ENCODE results near the gene NTF4. TPM values are rescaled to one million over a fixed set of nuclear protein-coding genes. Genes with fewer than 3 reads are reported as not detected.
"Not testable (repeated sequence)": the region's sequence is repeated elsewhere in the genome, so short reads cannot be mapped to it uniquely, and the experiment has no call there.

Gene NTF4
- polyA plus RNA-seq, 4 donors: 0.34 TPM; not detected in 3

DNA sequence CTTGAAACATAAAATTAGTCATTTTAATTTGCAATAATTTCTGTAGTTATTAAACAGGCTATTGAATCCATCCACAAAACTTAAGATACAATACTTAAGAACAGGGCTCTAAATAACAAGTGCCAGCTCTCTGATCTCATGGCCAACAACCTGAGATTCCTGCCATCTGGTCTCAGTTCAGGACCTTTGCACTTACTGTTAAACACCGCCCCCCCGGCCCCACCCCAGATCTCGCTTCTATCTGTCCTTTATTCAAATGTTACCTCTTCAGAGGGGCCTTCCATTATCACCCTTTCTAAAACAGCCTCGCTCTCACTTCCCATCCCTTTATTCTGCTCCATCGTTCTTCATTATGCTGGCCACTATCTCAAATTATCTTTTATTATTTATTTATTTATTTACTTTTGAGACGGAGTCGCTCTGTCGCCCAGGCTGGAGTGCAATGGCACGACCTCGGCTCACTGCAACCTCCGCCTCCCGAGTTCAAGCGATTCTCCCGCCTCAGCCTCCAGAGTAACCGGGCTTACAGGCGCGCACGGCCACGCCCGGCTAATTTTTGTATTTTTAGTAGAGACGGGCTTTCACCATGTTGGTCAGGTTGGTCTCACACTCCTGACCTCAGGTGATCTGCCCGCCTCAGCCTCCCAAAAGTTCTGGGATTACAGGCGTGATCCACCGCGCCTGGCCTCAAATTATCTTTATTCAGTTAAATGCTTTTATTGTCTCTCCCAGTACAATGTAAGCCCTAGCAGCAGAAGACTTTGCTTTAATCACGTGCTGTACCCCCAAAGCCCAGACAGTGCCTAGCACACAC, 19.8 kb upstream of the NTF4 start:
- Histone ChIP-seq H3K27ac (ENCODE audit: low read depth in 1 of 3, low read length in 2 of 3) (peak overlapping the region; percentile 67 to 88 (median 73)), H3K27me3 (ENCODE audit: control insufficient read depth in 3 of 3, insufficient read depth in 3 of 3, low read length in 3 of 3) (peaks cover 0 to 5% (median 0%) of the 10 kb centered on the region in 3 donors), H3K36me3 (ENCODE audit: control insufficient read depth in 3 of 3, insufficient read depth in 2 of 3, low read depth in 1 of 3, low read length in 3 of 3) (peaks cover 0 to 22% (median 2%) of the 10 kb centered on the region in 3 donors), H3K4me1 (ENCODE audit: control insufficient read depth in 3 of 3, insufficient read depth in 2 of 3, low read depth in 1 of 3, low read length in 2 of 3) (peaks cover 0 to 11% (median 0%) of the 10 kb centered on the region in 3 donors), H3K9me3 (ENCODE audit: control insufficient read depth in 2 of 2, insufficient read depth in 1 of 2, low read depth in 1 of 2, low read length in 1 of 2) (no peaks in the 10 kb centered on the region), H3K4me3 (ENCODE audit: low read depth in 1 of 3, low read length in 3 of 3) (peak overlapping the region in 2 of 3 donors; percentile 70 to 82)
- FAIRE-seq (no peak), DNase-seq (peak in 1 of 2 donors; percentile 70)
- WGBS, 3 donors: 17 to 53% (median 33%) methylated on average over 26 of the region's 26 CpGs

DNA sequence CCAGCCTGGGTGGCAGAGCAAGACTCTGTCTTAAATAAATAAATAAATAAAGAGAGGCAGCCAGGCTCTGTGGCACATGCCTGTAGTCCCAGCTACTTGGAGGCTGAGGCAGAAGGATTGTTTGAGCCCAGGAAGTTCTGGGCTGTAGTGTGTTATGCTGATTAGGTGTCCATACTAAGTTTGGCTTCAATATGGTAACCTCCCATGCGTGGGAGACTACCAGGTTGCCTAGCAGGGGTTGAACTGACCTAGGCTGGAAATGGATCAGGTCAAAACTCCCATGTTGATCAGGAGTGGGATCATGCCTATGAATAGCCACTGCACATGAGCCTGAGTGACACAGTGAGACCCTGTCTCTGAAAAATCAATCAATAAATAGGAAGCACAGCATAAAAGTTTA, 16.7 kb upstream of the NTF4 start:
- WGBS, 3 donors: 80 to 100% (median 94%) methylated on average over 1 of the region's 1 CpG
- no peaks in the 10 kb centered on the region for H3K9me3 ChIP-seq (ENCODE audit: control insufficient read depth in 2 of 2, insufficient read depth in 1 of 2, low read depth in 1 of 2, low read length in 1 of 2)
- H3K36me3 ChIP-seq (ENCODE audit: control insufficient read depth in 3 of 3, insufficient read depth in 2 of 3, low read depth in 1 of 3, low read length in 3 of 3): peaks cover 0 to 1% (median 0%) of the 10 kb centered on the region in 3 donors
- peaks cover 0 to 5% (median 0%) of the 10 kb centered on the region in 3 donors for H3K27me3 ChIP-seq (ENCODE audit: control insufficient read depth in 3 of 3, insufficient read depth in 3 of 3, low read length in 3 of 3)
- no peak for DNase-seq
- H3K4me1 ChIP-seq (ENCODE audit: control insufficient read depth in 3 of 3, insufficient read depth in 2 of 3, low read depth in 1 of 3, low read length in 2 of 3): peaks cover 0 to under 1% (median 0%) of the 10 kb centered on the region in 3 donors
- no peak overlapping the region for H3K4me3 ChIP-seq (ENCODE audit: low read depth in 1 of 3, low read length in 3 of 3)
- no peak overlapping the region for H3K27ac ChIP-seq (ENCODE audit: low read depth in 1 of 3, low read length in 2 of 3)
- FAIRE-seq: no peak

DNA sequence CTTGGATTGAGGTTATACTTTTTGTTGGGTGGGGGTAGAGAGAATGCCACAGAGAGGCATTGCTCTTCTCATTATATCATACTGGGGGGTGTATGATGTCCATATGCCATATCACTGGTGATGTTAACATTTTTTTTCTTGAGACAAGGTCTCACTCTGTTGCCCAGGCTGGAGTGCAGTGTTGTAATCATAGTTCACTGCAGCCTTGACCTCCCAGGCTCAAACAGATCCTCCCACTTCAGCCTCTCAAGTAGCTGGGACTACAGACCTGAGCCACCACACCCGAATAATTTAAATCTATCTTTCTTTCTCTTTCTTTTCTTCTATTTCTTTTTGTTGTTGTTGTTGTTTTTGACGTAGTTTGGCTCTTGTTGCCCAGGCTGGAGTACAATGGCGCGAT, 15.8 kb upstream of the NTF4 start:
- Histone ChIP-seq H3K27ac (ENCODE audit: low read depth in 1 of 3, low read length in 2 of 3) (no peak overlapping the region), H3K9me3 (ENCODE audit: control insufficient read depth in 2 of 2, insufficient read depth in 1 of 2, low read depth in 1 of 2, low read length in 1 of 2) (no peaks in the 10 kb centered on the region), H3K4me3 (ENCODE audit: low read depth in 1 of 3, low read length in 3 of 3) (no peak overlapping the region), H3K27me3 (ENCODE audit: control insufficient read depth in 3 of 3, insufficient read depth in 3 of 3, low read length in 3 of 3) (peaks cover 0 to 5% (median 0%) of the 10 kb centered on the region in 3 donors), H3K4me1 (ENCODE audit: control insufficient read depth in 3 of 3, insufficient read depth in 2 of 3, low read depth in 1 of 3, low read length in 2 of 3) (no peaks in the 10 kb centered on the region), H3K36me3 (ENCODE audit: control insufficient read depth in 3 of 3, insufficient read depth in 2 of 3, low read depth in 1 of 3, low read length in 3 of 3) (no peaks in the 10 kb centered on the region)
- 78 to 92% (median 88%) methylated on average over 4 of the region's 4 CpGs for WGBS, 3 donors
- FAIRE-seq: no peak
- no peak for DNase-seq

DNA sequence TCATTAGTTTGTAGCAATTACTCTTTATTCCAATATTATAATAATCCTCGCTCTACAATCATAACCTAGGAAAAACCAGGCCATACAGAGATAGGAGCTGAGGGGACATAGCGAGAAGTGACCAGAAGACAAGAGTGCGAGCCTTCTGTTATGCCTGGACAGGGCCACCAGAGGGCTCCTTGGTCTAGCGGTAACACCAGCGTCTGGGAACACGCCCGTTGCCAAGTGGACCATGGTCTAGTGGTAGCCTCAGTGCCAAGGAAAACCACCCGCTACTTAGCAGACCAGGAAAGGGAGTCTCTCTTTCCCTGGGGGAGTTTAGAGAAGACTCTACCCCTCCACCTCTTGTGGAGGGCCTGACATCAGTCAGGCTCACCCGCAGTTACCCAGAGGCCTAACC, 10.3 kb upstream of the NTF4 start:
- not testable (repeated sequence) for H3K9me3 ChIP-seq (ENCODE audit: control insufficient read depth in 2 of 2, insufficient read depth in 1 of 2, low read depth in 1 of 2, low read length in 1 of 2); H3K4me1 ChIP-seq (ENCODE audit: control insufficient read depth in 3 of 3, insufficient read depth in 2 of 3, low read depth in 1 of 3, low read length in 2 of 3)

DNA sequence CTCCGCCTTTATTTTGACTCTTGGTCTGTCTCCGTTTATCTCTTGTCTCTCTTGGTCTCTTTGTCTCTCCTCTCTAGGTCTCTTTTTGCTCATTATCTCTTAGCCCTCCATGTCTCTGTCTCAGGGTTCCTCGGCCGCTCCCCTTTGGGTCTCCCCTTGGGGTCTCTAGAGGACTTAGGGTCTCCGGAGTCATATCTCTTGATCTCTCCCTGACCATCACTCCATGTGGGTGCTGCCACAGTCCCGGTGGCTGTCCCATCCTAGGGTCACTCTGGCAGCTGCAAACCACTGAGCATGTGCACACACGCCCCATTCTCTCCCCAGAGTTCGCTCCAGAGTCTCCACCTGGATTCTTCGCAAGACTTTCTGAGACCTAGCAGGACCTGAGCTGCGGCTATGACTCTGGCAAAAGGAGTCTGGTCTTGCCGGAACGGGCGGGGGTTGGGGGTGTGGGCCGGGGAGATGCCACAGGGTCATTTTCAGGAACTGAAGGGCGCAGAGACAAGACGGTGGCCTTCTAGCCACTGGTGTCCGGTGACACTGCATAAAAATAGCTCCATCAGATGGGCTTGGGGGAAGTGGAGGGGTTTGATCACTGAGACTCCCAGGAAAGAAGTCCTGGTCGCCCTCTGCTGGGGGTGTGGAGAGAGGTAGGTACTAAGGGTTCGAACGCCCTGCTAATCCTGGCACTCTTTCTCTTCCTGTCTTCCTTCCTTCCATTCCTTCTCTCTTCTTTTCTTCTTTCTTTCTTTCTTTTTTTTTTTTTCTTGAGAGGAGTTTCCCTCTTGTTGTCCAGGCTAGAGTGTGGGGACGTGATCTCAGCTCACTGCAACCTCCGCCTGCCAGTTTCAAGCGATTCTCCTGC, 9.1 kb upstream of the NTF4 start:
- FAIRE-seq (no peak), DNase-seq (no peak)
- Histone ChIP-seq H3K36me3 (ENCODE audit: control insufficient read depth in 3 of 3, insufficient read depth in 2 of 3, low read depth in 1 of 3, low read length in 3 of 3) (no peaks in the 10 kb centered on the region), H3K4me1 (ENCODE audit: control insufficient read depth in 3 of 3, insufficient read depth in 2 of 3, low read depth in 1 of 3, low read length in 2 of 3) (no peaks in the 10 kb centered on the region), H3K27me3 (ENCODE audit: control insufficient read depth in 3 of 3, insufficient read depth in 3 of 3, low read length in 3 of 3) (peaks cover 3 to 48% (median 22%) of the 10 kb centered on the region in 3 donors), H3K27ac (ENCODE audit: low read depth in 1 of 3, low read length in 2 of 3) (no peak overlapping the region), H3K4me3 (ENCODE audit: low read depth in 1 of 3, low read length in 3 of 3) (no peak overlapping the region), H3K9me3 (ENCODE audit: control insufficient read depth in 2 of 2, insufficient read depth in 1 of 2, low read depth in 1 of 2, low read length in 1 of 2) (peaks cover 0 to 7% of the 10 kb centered on the region in 2 donors)
- WGBS, 3 donors: 49 to 66% (median 53%) methylated on average over 23 of the region's 23 CpGs

More for the DNA sequence above, 10.3 kb upstream of the NTF4 start:
- H3K27me3 ChIP-seq (ENCODE audit: control insufficient read depth in 3 of 3, insufficient read depth in 3 of 3, low read length in 3 of 3): peaks cover 3 to 37% (median 19%) of the 10 kb centered on the region in 3 donors
- not testable (repeated sequence) for H3K4me3 ChIP-seq (ENCODE audit: low read depth in 1 of 3, low read length in 3 of 3); H3K36me3 ChIP-seq (ENCODE audit: control insufficient read depth in 3 of 3, insufficient read depth in 2 of 3, low read depth in 1 of 3, low read length in 3 of 3); FAIRE-seq; H3K27ac ChIP-seq (ENCODE audit: low read depth in 1 of 3, low read length in 2 of 3)
- 8 to 23% (median 14%) methylated on average over 6 to 8 of the region's 9 CpGs for WGBS, 3 donors
- DNase-seq: peak; percentile 54 to 77

DNA sequence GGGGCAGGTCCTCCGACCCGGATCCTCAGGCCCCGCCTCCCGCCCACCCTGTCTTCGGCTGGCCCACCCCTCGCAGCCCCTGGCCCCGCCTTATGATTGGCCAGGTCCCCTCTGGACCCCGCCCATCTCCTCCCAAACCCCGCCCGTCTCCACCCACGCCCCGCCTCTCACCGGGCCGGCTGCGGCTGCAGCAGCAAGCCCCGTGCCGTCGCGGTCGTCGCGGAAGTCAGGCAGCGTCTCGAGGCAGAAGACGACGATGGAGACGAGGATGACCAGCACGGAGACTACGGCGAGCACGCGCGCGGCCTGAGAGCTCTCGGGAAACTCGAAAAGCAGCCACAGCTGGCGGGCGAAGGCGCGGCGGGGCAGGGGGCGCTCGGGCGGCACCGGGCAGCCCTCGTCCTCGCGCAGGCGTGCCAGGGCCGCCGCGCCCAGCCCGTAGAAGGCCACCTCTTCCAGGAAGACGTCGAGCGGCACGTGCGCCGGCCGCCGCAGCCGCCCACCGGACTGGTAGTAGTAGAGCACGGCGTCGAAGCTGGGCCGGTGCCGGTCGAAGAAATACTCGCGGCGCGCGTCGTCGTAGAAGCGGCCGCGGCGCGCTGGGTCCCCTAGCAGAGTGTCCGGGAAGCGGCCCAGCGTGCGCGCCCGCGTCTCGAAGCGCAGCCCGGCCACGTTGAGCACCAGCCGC, 7.4 kb upstream of the NTF4 start:
- 7 to 18% (median 8%) methylated on average over 62 to 93 of the region's 93 CpGs for WGBS, 3 donors
- H3K4me3 ChIP-seq (ENCODE audit: low read depth in 1 of 3, low read length in 3 of 3): peak overlapping the region in 1 of 3 donors; percentile 20
- peaks cover 3 to 55% (median 24%) of the 10 kb centered on the region in 3 donors for H3K27me3 ChIP-seq (ENCODE audit: control insufficient read depth in 3 of 3, insufficient read depth in 3 of 3, low read length in 3 of 3)
- no peaks in the 10 kb centered on the region for H3K36me3 ChIP-seq (ENCODE audit: control insufficient read depth in 3 of 3, insufficient read depth in 2 of 3, low read depth in 1 of 3, low read length in 3 of 3)
- no peak overlapping the region for H3K27ac ChIP-seq (ENCODE audit: low read depth in 1 of 3, low read length in 2 of 3)
- no peaks in the 10 kb centered on the region for H3K4me1 ChIP-seq (ENCODE audit: control insufficient read depth in 3 of 3, insufficient read depth in 2 of 3, low read depth in 1 of 3, low read length in 2 of 3)
- FAIRE-seq (no peak), DNase-seq (peak in 1 of 2 donors; percentile 26)
- H3K9me3 ChIP-seq (ENCODE audit: control insufficient read depth in 2 of 2, insufficient read depth in 1 of 2, low read depth in 1 of 2, low read length in 1 of 2): peaks cover 0 to 7% of the 10 kb centered on the region in 2 donors

DNA sequence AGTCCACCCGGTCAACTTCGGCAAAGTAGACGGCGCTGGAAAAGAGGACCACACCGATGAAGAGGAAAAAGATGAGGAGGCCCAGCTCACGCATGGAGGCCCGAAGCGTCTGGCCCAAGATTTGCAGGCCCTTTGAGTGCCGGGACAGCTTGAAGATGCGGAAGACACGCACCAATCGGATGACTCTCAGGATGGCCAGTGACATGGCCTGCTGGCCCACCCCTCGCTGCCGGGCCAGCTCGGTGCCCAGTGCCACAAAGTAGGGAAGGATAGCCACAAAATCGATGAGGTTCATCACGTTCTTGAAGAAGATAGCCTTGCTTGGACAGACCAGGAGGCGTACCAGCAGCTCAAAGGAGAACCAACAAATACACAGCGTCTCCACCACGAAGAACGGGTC, 5.8 kb upstream of the NTF4 start:
- WGBS, 3 donors: 95 to 97% (median 95%) methylated on average over 21 of the region's 21 CpGs
- Histone ChIP-seq H3K36me3 (ENCODE audit: control insufficient read depth in 3 of 3, insufficient read depth in 2 of 3, low read depth in 1 of 3, low read length in 3 of 3) (no peaks in the 10 kb centered on the region), H3K4me3 (ENCODE audit: low read depth in 1 of 3, low read length in 3 of 3) (no peak overlapping the region), H3K27ac (ENCODE audit: low read depth in 1 of 3, low read length in 2 of 3) (no peak overlapping the region), H3K27me3 (ENCODE audit: control insufficient read depth in 3 of 3, insufficient read depth in 3 of 3, low read length in 3 of 3) (peaks cover 3 to 71% (median 34%) of the 10 kb centered on the region in 3 donors), H3K4me1 (ENCODE audit: control insufficient read depth in 3 of 3, insufficient read depth in 2 of 3, low read depth in 1 of 3, low read length in 2 of 3) (no peaks in the 10 kb centered on the region), H3K9me3 (ENCODE audit: control insufficient read depth in 2 of 2, insufficient read depth in 1 of 2, low read depth in 1 of 2, low read length in 1 of 2) (peaks cover 0 to 7% of the 10 kb centered on the region in 2 donors)
- FAIRE-seq (no peak), DNase-seq (no peak)

DNA sequence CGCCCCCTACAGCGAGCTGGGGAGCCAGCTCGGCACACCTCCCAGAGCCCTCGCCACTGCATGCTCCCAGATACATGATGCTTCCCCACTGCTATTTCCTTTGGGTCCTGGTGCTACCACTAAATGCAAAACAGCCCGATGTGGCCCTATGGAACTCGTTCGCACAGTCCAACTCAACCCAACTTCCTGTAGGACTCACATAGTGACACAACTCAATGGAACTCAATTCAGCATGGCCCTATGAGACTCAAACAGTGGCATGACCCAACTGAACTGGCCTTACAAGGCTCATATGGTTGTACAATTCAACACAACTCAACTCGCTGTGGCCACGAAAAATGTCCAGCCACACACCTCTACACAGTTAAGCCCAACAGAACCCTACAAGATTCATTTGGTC, 4.4 kb upstream of the NTF4 start:
- Histone ChIP-seq H3K4me1 (ENCODE audit: control insufficient read depth in 3 of 3, insufficient read depth in 2 of 3, low read depth in 1 of 3, low read length in 2 of 3) (no peaks in the 10 kb centered on the region), H3K36me3 (ENCODE audit: control insufficient read depth in 3 of 3, insufficient read depth in 2 of 3, low read depth in 1 of 3, low read length in 3 of 3) (no peaks in the 10 kb centered on the region), H3K9me3 (ENCODE audit: control insufficient read depth in 2 of 2, insufficient read depth in 1 of 2, low read depth in 1 of 2, low read length in 1 of 2) (peaks cover 0 to 7% of the 10 kb centered on the region in 2 donors), H3K27me3 (ENCODE audit: control insufficient read depth in 3 of 3, insufficient read depth in 3 of 3, low read length in 3 of 3) (peaks cover 3 to 80% (median 35%) of the 10 kb centered on the region in 3 donors), H3K4me3 (ENCODE audit: low read depth in 1 of 3, low read length in 3 of 3) (no peak overlapping the region), H3K27ac (ENCODE audit: low read depth in 1 of 3, low read length in 2 of 3) (no peak overlapping the region)
- DNase-seq: no peak
- no peak for FAIRE-seq
- 90 to 97% (median 90%) methylated on average over 9 of the region's 9 CpGs for WGBS, 3 donors

All from small intestine (tissue), 7 donors.